GM23248 (cell line): Measurements from ENCODE around the gene PON1. TPM values are rescaled to one million over a fixed set of nuclear protein-coding genes. Genes with fewer than 3 reads are reported as not detected.
A peak's percentile ranks its signal among the peaks of the same experiment; 100 is the strongest.

ENCODE experiments used
- DNase-seq: peaks from one replicate; pipeline ENCODE4 v3.0.0-alpha.2; 2015
- H2AFZ ChIP-seq: fragments of 200-600 bp; sonication (generic); 2 replicates; pipeline ENCODE4 v1.6.1; 2016; ENCODE audit warnings: antibody characterized with exemption
- H3F3A ChIP-seq: fragments of 200-600 bp; sonication (generic); 2 replicates; pipeline ENCODE4 v1.6.1; 2016; ENCODE audit warnings: mild to moderate bottlenecking, antibody characterized with exemption, mixed run types; ENCODE audit not compliant: insufficient read depth
- H3K27ac ChIP-seq: fragments of 200-600 bp; sonication (generic); 2 replicates; pipeline ENCODE4 v1.5.1; 2016; ENCODE audit warnings: mild to moderate bottlenecking
- H3K27me3 ChIP-seq: fragments of 200-600 bp; sonication (generic); replicated peaks from 2 replicates; pipeline ENCODE4 v1.6.1; 2016; ENCODE audit warnings: mild to moderate bottlenecking; ENCODE audit not compliant: insufficient read depth
- H3K36me3 ChIP-seq: fragments of 200-600 bp; sonication (generic); 2 replicates; pipeline ENCODE4 v1.6.1; 2016; ENCODE audit warnings: low read depth, mild to moderate bottlenecking
- H3K4me1 ChIP-seq: fragments of 200-600 bp; sonication (generic); 2 replicates; pipeline ENCODE4 v1.6.1; 2016; ENCODE audit warnings: mild to moderate bottlenecking; ENCODE audit not compliant: insufficient read depth
- H3K4me2 ChIP-seq: fragments of 200-600 bp; sonication (generic); one replicate; pipeline ENCODE4 v1.6.1; 2016; ENCODE audit warnings: mild to moderate bottlenecking; ENCODE audit not compliant: unreplicated experiment
- H3K4me3 ChIP-seq: fragments of 200-600 bp; sonication (generic); 2 replicates; pipeline ENCODE4 v1.5.1; 2016; ENCODE audit warnings: mild to moderate bottlenecking
- H3K79me2 ChIP-seq: fragments of 200-600 bp; sonication (generic); 2 replicates; pipeline ENCODE4 v1.6.1; 2016; ENCODE audit warnings: mild to moderate bottlenecking; ENCODE audit not compliant: insufficient read depth
- H3K9ac ChIP-seq: fragments of 200-600 bp; sonication (generic); 2 replicates; pipeline ENCODE4 v1.6.1; 2016; ENCODE audit warnings: mild to moderate bottlenecking
- H3K9me2 ChIP-seq: fragments of 200-600 bp; sonication (generic); 2 replicates; pipeline ENCODE4 v1.6.1; 2016; ENCODE audit warnings: mixed run types, mild to moderate bottlenecking, moderate library complexity; ENCODE audit not compliant: insufficient read depth
- H3K9me3 ChIP-seq: fragments of 200-600 bp; sonication (generic); one replicate; pipeline ENCODE4 v1.6.1; 2017; ENCODE audit warnings: low read depth
- H4K20me1 ChIP-seq: fragments of 200-600 bp; sonication (generic); 2 replicates; pipeline ENCODE4 v1.6.0; 2016; ENCODE audit not compliant: insufficient read depth
- EZH2 ChIP-seq: fragments of 200-600 bp; sonication (generic); IDR thresholded peaks from 2 replicates; pipeline ENCODE4 v1.6.1; 2018; ENCODE audit warnings: antibody characterized with exemption, mild to moderate bottlenecking; ENCODE audit not compliant: insufficient read depth, poor library complexity, severe bottlenecking
- EZH2phosphoT487 ChIP-seq: fragments of 200-600 bp; sonication (generic); IDR thresholded peaks from 2 replicates; pipeline ENCODE4 v1.6.1; 2018; ENCODE audit warnings: antibody characterized with exemption, moderate library complexity, mild to moderate bottlenecking, low read depth; ENCODE audit not compliant: insufficient read depth
- WGBS, 2 experiments: methylation state at CpG; one replicate each; pipeline ENCODE4 v1.1.6; 2015 to 2017; ENCODE audit warnings: low lambda C conversion rate in 2 of 2, low coverage in 1 of 2; ENCODE audit errors: missing lambda C conversion rate in 2 of 2; 5-methylcytosine and 5-hydroxymethylcytosine counted together
- in situ Hi-C: fragments of 300-500 bp; cut with MboI; formaldehyde crosslinking; loops from 2 replicates; pipeline ENCODE4 v1.15.0; 2020
- polyA plus RNA-seq: library from polyadenylated mRNA; unstranded; fragments of >200 nt; fragmentation: Nextera tagmentation; extraction: Ambion mirVana; gene quantifications from 2 replicates; pipeline ENCODE4 v1.2.1, GENCODE V29; 2016
- total RNA-seq: library from RNA; depleted of rRNA; stranded (reverse); fragments of >200 nt; shearing (Covaris generic); gene quantifications from 2 replicates; pipeline ENCODE4 v1.2.3, GENCODE V29; 2014

Gene PON1
- total and polyA plus RNA-seq, 2 experiments from 2014 or later = not detected

GRCh38 chr7:95323410-95324129, 762 bp downstream of the PON1 start:
- H3K4me3 ChIP-seq = no peak overlapping the region
- peaks cover 3% of the 10 kb centered on the region for H3K27me3 ChIP-seq
- H2AFZ ChIP-seq = no peak overlapping the region
- H3K36me3 ChIP-seq = no peaks in the 10 kb centered on the region
- WGBS, 2 experiments = 53 to 82% methylated on average over 6 to 9 of the region's 9 CpGs
- H3K4me2 ChIP-seq = no peak overlapping the region
- no peaks in the 10 kb centered on the region for H3K9me2 ChIP-seq
- no peak overlapping the region for H3K27ac ChIP-seq
- H3K4me1 ChIP-seq = no peaks in the 10 kb centered on the region
- H3F3A ChIP-seq = no peaks in the 10 kb centered on the region
- no peaks in the 10 kb centered on the region for H3K79me2 ChIP-seq
- H4K20me1 ChIP-seq = no peaks in the 10 kb centered on the region
- no peaks in the 10 kb centered on the region for H3K9me3 ChIP-seq
- no peak for DNase-seq
- H3K9ac ChIP-seq = no peak overlapping the region
- TF ChIP-seq EZH2phosphoT487 (no peak), EZH2 (no peak)
- in situ Hi-C loops = no loop called here

DNA sequence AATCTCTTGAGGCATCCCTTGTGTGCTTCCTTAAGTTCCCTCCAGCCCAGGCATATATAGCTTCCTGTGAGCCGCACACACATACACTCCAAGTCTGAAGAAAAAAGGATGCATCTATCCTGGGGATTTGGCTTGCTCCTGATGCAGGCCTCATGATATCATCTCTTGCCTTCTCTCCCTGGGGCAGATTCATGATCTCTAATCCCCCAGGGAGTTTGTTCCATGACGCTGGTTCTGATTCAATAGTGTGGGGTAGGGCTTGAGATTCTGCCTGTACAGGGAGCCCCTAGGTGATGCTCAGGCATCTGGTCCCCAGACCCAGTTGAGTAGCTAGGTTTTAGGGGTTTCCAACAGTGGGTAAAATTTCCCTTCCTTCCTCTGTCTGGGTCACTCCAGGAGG, 1.5 kb downstream of the PON1 start:
- TF ChIP-seq EZH2phosphoT487 (no peak), EZH2 (no peak)
- peak; percentile 46 for DNase-seq
- WGBS, 2 experiments = 46 to 50% methylated on average over 2 of the region's 2 CpGs
- Histone ChIP-seq H3K4me1 (no peaks in the 10 kb centered on the region), H4K20me1 (no peaks in the 10 kb centered on the region), H3K36me3 (no peaks in the 10 kb centered on the region), H3K9me2 (no peaks in the 10 kb centered on the region), H3K4me2 (no peak overlapping the region), H3K9ac (no peak overlapping the region), H3K27ac (no peak overlapping the region), H3K79me2 (no peaks in the 10 kb centered on the region), H2AFZ (no peak overlapping the region), H3K27me3 (peaks cover 3% of the 10 kb centered on the region), H3F3A (no peaks in the 10 kb centered on the region), H3K9me3 (no peaks in the 10 kb centered on the region), H3K4me3 (no peak overlapping the region)
- in situ Hi-C loops = no loop called here

DNA sequence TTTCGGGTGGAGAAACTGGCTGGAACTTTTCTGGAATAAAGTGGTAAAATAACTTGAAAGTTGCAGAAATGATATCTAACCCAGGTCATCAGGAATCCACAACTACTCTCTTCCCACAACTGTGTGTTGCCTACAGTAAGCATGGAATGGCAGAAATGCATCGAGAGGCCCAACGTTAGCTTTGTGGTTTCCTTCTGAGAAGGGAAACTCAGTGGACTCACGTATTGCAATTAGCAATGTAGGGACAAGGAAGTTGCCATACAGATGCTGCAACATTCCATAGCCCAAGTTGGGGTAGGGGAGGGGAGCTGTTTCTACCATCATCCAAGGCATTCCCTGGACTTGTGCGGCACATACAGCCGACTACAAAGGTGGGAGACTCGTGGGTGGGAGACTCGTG, 1.9 kb downstream of the PON1 start:
- DNase-seq = no peak
- TF ChIP-seq EZH2phosphoT487 (no peak), EZH2 (no peak)
- Histone ChIP-seq H4K20me1 (no peaks in the 10 kb centered on the region), H3K27ac (no peak overlapping the region), H3F3A (no peaks in the 10 kb centered on the region), H3K27me3 (peaks cover 3% of the 10 kb centered on the region), H3K36me3 (no peaks in the 10 kb centered on the region), H3K79me2 (no peaks in the 10 kb centered on the region), H3K9ac (no peak overlapping the region), H3K9me3 (no peaks in the 10 kb centered on the region), H3K4me3 (no peak overlapping the region), H2AFZ (no peak overlapping the region), H3K4me1 (no peaks in the 10 kb centered on the region), H3K9me2 (no peaks in the 10 kb centered on the region), H3K4me2 (no peak overlapping the region)
- in situ Hi-C loops = no loop called here
- 74 to 79% methylated on average over 8 of the region's 8 CpGs for WGBS, 2 experiments

- Histone ChIP-seq H3F3A (no peaks in the 10 kb centered on the region), H3K4me3 (no peak overlapping the region), H3K4me2 (no peak overlapping the region), H3K4me1 (no peaks in the 10 kb centered on the region), H3K27me3 (peaks cover 3% of the 10 kb centered on the region), H2AFZ (no peak overlapping the region), H3K27ac (no peak overlapping the region), H3K9ac (no peak overlapping the region), H3K9me3 (no peaks in the 10 kb centered on the region), H3K36me3 (no peaks in the 10 kb centered on the region), H4K20me1 (no peaks in the 10 kb centered on the region), H3K9me2 (no peaks in the 10 kb centered on the region), H3K79me2 (no peaks in the 10 kb centered on the region)
- TF ChIP-seq EZH2 (no peak), EZH2phosphoT487 (no peak)
- 0 to 5% methylated on average over 1 of the region's 1 CpG for WGBS, 2 experiments
- no peak for DNase-seq
- in situ Hi-C loops = no loop called here
Observed at GRCh38 chr7:95321720-95322119, 2.6 kb downstream of the PON1 start.

- 94 to 98% methylated on average over 1 of the region's 1 CpG for WGBS, 2 experiments
Observed at GRCh38 chr7:95320651-95321050, 3.7 kb downstream of the PON1 start.

More at GRCh38 chr7:95320651-95321050, 3.7 kb downstream of the PON1 start:
- H3K4me2 ChIP-seq = no peak overlapping the region
- peaks cover 3% of the 10 kb centered on the region for H3K27me3 ChIP-seq
- H3F3A ChIP-seq = no peaks in the 10 kb centered on the region
- H2AFZ ChIP-seq = no peak overlapping the region
- H3K9me3 ChIP-seq = no peaks in the 10 kb centered on the region
- TF ChIP-seq EZH2phosphoT487 (no peak), EZH2 (no peak)
- no peak overlapping the region for H3K9ac ChIP-seq
- no peak overlapping the region for H3K4me3 ChIP-seq
- no peaks in the 10 kb centered on the region for H3K9me2 ChIP-seq
- H3K36me3 ChIP-seq = no peaks in the 10 kb centered on the region
- no peaks in the 10 kb centered on the region for H3K4me1 ChIP-seq
- H4K20me1 ChIP-seq = no peaks in the 10 kb centered on the region
- in situ Hi-C loops = no loop called here
- DNase-seq = no peak
- no peaks in the 10 kb centered on the region for H3K79me2 ChIP-seq
- no peak overlapping the region for H3K27ac ChIP-seq
